ENCODE data around the gene CLCN4.

The CLCN4 gene

DNA sequence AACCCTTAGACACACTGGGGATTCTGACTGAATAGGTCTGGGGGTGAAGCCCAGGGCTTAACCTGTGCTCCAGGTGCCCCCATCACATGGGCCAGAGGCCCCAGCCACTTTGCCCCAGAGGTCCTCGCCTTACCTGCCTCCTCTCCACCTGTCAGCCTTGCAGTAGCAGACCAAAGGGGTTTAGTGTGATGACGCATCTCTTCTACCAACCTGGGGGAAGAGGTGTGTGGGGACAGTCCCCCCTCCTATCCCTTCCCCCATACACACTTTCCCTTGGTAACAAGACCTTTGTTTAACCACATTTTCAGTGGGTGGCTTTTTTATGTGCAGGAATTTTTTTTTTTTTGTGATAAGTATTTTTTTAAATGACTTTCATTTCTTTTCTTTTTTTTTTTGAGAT, 6.3 kb downstream of the CLCN4 start:
- no peak for DNase-seq (ENCODE audit: low read depth, low spot score)
- no peak overlapping the region for H3K4me3 ChIP-seq (ENCODE audit: low read length)

DNA sequence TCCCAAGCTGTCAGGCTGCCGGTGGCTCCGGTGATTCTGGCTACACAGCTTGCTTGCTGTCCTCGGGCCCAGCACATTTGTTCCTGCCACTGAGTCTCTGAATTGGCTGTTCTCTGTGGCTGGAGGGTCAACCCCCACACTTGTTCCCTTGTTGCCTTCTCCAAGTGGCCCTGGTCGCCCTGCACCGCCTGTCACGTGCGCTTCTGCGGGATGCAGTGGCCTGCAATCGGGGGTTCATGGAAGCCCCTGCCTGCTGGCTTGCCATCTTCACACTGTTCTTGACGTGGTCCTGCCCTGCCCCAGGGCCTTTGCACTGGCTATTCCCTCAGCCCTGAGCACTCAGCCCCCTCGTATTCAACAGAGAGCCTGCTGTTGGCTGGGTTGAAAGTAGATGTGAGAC, 8.1 kb downstream of the CLCN4 start:
- H3K4me3 ChIP-seq (ENCODE audit: low read length): no peak overlapping the region
- DNase-seq (ENCODE audit: low read depth, low spot score): no peak

DNA sequence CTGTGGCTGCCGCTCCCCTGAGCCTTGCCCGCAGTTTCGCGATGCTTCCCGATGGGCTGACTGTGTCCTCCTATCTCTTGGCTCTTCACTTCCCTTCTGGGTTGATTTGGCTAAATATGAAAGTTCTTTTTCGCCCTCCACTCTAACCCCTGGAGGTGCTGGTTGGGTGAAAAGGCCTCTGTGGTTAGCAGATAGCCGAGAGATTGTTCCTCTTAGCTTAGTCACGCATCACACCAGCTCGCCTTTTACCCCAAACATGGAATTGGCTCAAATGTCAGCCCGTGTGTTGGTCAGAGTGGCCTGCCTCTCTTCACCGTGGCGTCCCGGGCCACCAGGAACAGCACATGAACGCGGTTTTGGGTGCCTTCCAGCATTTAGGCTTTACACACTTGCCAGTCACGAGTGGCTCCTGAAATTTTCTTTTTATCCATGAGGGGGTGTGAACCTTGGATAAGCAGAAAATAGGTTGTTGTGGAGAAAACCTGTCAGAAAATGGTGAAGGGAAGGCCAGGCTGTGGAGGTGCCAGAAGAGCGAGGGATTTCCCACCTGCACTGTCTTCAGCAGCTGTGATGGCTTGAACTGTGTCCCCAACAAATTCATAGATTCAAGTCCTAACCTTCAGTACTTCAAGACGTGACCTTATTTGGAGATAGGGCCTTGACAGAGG, 8.9 kb downstream of the CLCN4 start:
- H3K4me3 ChIP-seq (ENCODE audit: low read length): no peak overlapping the region
- no peak for DNase-seq (ENCODE audit: low read depth, low spot score)

DNA sequence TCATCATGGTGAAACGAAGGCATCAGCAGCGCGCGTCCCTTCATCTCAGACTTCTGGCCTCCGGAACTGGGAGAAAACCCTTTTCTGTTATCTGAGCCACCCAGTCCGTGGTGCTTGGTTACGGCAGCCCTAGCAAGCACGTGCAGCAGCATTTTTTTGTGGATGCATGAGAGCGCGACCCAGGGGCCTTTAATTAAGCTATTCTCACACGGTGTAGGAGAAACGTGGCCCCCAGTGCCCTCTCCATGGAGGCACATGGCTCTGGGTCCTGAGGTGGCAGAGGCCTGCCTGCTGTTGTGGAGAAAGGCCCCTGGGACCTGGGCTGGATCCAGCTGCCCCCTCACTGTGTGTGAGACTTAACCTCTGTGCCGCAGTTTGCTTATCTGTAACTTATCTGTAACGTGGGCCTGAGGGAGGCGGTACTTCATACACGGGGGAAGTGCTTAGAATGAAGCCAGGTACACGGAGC, 9.5 kb downstream of the CLCN4 start:
- H3K4me3 ChIP-seq (ENCODE audit: low read length): no peak overlapping the region
- no peak for DNase-seq (ENCODE audit: low read depth, low spot score)

DNA sequence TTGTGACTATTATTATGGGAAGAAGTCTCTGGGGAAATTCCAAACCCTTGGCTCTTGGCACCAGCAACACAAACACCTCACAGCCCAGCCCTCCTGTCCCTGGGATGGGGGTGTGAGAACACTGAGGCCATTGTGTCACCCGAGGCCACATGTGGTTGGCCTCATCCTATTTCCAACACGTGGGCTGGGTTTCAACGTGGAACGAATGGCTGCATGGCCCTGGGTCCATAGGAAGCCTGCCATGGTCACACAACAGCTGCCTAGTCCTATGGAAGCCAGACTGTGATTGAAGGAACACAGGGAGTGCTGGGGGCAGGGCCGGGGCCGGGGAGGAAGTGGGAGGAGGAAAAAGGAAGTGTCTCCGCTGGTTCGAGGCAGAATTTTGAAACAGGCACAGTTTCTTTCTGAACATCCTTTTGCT, 10.0 kb downstream of the CLCN4 start:
- DNase-seq (ENCODE audit: low read depth, low spot score): no peak
- H3K4me3 ChIP-seq (ENCODE audit: low read length): no peak overlapping the region

DNA sequence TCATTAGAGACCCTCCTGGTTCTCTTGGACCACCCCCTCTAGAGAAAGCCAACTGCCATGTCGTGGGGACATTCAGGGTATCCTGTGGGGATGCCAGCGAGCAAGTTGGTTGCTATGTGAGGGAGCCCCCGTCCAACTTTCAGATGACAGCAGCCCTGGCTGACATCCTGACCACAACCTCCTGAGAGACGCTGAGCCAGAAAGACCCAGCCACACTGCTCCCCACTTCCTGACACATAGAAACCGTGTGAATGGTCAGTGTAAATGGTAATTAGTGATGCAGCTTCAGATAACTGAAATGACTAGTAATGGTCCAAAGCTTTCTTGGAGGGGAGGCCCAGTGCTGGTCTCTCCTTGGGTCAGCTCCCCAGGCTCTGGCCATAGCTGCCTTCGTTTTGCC, 10.8 kb downstream of the CLCN4 start:
- no peak for DNase-seq (ENCODE audit: low read depth, low spot score)
- no peak overlapping the region for H3K4me3 ChIP-seq (ENCODE audit: low read length)

DNA sequence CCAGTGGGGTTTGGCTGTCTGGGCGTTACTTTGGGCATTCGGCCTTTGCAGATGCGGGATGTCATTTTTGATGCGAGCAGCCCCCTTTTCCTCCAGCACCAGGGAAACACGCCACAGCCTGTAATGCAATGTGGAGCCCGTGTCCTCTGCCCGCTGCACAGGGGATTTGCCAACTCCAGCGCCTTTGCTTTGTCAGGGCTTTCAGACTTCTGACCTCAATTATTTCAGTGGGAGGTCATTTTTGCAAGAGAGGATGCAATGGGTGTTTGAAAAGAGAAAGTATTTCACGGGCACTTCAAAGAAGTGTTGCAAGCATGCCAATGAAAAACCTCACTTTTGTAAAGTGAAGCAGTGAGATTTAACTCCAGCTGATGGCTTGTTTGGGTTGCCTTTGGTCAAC, 11.5 kb downstream of the CLCN4 start:
- H3K4me3 ChIP-seq (ENCODE audit: low read length): no peak overlapping the region
- DNase-seq (ENCODE audit: low read depth, low spot score): no peak

DNA sequence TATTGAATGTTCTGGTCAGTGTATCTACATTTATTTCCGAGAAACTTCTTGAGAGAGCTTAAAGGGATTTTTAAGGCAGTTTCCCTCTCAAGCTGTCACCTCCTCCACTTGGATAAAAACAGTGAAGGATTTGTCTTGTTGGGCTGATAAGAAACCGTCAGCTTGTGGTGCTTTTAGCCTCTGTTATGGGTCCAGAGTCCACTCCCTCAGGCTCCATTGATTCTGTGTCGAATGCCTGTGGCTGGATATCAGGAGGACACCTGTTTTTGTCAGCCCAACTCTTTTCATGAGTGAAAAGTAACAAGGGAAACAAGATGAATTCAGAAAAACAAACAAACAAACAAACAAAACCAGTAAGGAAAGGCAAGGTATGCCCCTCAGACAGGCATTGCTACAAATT, 12.4 kb downstream of the CLCN4 start:
- DNase-seq (ENCODE audit: low read depth, low spot score): no peak
- no peak overlapping the region for H3K4me3 ChIP-seq (ENCODE audit: low read length)

DNA sequence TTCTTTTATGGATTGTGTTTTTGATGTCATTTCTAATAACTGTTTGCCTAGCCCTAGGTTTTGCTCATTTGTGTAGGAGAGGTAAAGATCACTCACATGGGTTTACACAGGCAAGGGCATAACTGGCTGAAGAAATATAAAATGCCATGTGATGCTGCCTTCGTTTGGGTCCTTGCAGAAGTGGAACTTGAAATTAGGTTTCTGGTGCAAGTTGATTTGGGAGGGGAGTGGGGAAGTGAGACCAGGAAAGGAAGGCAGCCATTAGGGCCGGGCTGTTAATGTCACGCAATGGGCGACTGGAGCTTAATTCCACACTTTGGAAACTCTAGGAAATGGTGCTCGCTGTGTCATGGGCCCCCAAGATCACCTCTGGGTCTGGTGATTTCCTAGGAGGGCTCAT, 14.5 kb downstream of the CLCN4 start:
- no peak for DNase-seq (ENCODE audit: low read depth, low spot score)
- no peak overlapping the region for H3K4me3 ChIP-seq (ENCODE audit: low read length)

DNA sequence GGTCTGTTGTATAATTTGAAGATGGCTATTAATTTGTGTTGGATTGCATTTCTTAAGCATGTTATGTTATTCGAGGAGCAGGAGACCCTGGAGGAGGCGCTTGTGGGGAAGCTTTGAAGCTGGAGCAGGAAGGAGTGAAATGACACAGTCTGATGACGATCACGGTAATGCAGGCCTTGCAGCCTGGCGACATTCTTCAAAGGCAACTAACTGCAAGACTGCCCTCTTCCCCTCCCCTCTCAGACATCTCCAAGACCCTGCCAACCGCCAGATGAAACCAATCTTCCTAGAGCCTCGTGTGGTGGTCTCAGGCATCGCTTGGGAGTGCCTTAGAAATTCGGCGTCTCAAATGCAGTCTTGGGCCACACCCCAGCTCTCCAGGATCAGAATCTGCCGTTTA, 16.1 kb downstream of the CLCN4 start:
- no peak overlapping the region for H3K4me3 ChIP-seq (ENCODE audit: low read length)
- no peak for DNase-seq (ENCODE audit: low read depth, low spot score)

DNA sequence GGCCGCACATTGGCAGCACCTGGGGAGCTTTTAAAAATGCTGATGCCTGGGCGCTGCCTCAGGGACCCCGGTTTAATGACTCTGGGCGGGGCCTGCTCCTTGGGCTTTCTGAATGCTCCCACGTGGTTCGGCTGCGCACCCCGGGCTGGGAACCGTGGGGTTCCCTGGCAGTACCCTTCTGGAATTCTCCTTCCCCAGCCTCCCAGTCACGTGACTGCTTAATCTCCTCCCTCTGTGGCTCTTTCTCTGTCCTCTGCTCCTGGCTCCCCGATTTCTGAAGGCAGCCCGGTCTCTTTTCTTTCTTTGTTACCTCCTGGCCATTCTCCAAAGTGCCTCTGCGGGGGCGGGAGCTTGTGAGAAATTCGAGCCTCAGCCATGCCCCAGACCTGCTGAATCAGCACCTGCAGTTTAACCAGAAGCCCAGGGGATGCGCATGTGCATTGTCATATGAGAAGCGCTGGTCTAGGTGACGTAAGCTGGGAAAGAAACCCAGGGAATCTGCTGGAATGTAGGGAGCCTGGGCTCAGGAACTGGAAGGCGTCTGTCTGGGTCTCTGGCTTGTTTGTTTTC, 16.6 kb downstream of the CLCN4 start:
- H3K4me3 ChIP-seq (ENCODE audit: low read length): no peak overlapping the region
- DNase-seq (ENCODE audit: low read depth, low spot score): no peak

DNA sequence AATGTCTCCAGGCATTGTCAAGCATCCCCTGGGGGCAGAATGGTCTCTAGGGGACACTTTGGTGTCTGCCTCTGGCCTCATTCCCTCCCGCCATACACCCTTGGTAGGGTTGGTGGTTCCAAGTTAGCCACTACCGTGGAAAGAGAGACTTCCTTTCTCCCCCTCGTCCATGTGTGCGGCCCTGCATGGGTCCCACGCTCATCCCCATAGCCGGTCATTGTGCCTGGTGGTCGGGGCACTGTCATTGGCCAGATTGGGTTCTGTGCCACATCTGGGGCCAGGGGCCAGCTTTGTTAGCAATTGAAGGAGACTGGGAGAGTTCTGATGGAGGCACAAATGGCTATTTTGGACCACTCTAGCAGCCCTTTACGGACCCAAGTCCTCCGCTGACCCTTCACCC, 17.3 kb downstream of the CLCN4 start:
- DNase-seq (ENCODE audit: low read depth, low spot score): no peak
- H3K4me3 ChIP-seq (ENCODE audit: low read length): no peak overlapping the region

DNA sequence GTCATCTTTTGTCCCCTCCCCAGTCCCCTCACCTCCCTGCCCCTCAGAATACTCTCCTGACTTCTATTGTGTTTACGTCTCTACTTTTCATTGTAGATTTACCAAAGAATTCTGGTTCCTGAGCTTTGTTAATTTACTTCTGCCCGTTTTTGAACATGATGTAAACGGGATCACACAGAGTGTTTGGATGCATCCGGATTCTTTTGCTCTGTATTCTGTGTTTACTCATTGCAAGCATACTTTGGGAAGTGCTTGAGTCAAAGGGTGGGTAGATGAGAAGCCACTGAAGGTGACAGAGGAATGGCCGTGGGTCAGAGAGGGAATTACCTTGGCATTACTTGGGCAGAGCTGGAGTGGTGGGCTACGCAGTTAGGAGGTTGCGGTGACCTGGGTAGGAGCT, 18.0 kb downstream of the CLCN4 start:
- no peak overlapping the region for H3K4me3 ChIP-seq (ENCODE audit: low read length)
- no peak for DNase-seq (ENCODE audit: low read depth, low spot score)

DNA sequence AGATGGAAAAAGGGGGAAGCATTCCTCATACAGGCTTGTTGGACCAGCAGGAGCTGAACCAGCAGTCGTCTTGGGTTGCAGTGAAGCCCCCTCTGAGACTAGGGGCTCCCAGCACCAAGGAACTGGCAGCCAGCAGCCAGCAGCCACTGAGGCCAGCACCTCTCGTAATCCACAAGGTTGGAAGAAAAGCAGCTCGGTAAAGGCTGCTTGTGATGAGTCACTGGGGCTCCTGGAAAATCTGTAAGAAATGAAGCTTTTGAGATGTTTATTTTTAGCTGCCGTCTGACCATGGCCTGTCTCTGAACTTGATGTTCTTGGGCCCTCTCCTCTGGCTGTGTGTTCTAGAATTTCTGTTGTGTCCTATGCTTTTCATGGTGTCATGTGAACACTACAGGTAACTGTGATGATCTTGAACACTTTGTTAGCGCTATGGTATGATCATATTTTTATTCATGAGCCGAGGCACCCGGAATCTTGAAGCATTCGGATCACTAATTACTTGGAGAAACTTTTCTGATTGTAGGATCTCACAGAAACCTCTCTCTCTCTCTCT, 18.6 kb downstream of the CLCN4 start:
- H3K4me3 ChIP-seq (ENCODE audit: low read length): no peak overlapping the region
- DNase-seq (ENCODE audit: low read depth, low spot score): no peak

DNA sequence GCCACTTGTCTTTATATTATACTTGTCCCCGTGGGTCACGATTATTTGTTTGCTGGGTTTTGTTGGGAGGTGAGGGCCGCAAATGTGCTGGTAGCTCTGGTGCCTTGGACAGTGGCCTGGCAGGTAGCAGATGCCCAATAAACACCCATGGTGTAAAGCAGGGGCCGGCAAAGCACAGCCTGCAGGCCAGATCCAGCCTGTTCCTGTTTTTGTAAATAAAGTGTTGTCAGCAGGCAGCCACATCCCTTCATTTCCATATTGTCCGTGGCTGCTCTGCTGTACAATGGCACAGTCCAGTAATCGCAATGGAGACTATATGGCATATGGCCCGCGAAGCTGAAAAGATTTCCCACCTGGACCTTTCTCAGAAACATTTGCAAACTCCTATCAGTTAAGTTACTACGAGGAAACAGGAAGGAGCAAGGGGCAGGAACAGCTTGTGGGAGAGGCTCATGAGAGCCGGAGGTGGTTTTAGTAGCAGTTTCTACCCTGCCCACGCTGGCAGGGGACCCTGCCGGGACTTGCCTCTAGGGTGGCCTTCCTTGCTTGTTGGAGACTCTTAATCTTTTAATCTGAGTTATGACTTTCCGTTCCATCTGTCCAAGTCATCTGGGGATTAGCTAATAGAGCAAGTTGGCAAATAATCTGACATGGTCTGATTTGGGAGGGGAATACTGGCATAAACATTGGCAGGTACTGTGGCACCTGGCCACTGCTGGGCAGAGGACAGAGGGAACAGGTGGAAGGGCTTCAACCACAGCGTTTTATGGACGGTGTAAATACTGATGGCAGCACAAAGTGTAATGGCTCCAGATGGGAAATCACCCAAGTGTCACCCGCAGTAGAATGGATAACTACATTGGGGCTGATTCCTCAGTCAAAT, 19.6 kb downstream of the CLCN4 start:
- DNase-seq (ENCODE audit: low read depth, low spot score): no peak
- no peak overlapping the region for H3K4me3 ChIP-seq (ENCODE audit: low read length)

DNA sequence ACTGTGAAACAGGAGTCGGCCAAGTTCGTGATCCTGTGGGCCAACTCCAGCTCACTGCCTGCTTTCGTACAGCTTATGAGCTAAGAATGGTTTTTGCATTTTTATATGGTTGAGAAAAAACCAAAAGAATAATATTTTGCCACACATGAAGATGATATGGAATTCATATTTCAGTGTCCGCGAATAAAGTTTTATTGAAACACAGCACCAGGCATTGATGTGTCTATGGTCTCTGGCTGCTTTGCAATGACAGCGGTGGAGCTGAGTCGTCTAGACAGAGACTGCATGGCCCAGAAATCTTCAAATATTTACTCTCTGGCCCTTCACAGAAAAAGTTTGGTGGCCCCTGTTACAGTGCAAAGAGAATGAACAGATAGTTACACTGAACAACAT, 20.2 kb downstream of the CLCN4 start:
- no peak overlapping the region for H3K4me3 ChIP-seq (ENCODE audit: low read length)
- DNase-seq (ENCODE audit: low read depth, low spot score): no peak

DNA sequence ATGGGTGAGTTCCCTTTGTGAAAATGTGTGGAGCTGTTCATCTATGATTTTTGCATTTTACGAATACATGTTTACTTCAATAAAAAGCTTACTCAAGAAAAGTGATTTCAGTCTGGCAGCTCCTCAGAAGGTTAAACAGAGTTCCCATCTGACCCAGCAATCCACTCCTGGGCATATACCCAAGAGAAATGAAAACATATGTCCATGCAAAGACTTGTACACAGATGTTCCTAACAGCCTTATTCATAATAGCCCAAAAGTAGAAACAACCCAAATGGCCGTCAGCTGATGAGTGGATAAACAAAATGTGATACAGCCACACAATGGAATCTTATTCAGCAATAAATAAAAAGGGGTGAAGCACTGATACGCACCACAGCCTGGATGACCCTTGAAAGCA, 20.8 kb downstream of the CLCN4 start:
- no peak overlapping the region for H3K4me3 ChIP-seq (ENCODE audit: low read length)
- no peak for DNase-seq (ENCODE audit: low read depth, low spot score)

DNA sequence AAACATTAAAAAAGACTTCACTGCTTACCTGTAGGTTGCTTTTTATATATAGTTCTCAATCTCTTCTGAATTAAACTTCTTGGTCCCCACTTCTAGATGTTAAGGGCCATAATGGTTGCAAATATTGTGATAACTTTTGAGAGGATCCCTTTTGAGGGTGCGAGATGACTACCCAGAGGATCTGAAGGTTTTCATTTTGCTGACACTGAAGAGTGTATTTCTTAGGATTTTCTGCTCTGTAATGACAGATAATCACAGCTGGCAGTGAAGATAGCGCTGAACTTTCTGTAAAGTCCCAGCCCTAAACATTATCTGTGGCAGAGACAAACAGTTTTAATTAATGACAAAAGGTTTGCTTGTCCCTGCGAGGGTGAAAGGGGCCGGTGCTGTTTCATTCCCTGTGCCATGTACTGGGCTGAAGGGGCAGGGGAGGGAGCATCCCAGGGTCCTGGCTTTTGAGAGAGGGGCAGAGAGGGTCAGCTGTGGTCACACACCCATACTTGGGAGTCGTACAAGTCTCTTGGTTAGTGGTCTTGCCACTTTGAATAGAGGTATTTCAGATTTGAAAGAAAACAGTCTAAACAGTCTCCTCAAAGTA, 22.2 kb downstream of the CLCN4 start:
- no peak overlapping the region for H3K4me3 ChIP-seq (ENCODE audit: low read length)
- DNase-seq (ENCODE audit: low read depth, low spot score): no peak

DNA sequence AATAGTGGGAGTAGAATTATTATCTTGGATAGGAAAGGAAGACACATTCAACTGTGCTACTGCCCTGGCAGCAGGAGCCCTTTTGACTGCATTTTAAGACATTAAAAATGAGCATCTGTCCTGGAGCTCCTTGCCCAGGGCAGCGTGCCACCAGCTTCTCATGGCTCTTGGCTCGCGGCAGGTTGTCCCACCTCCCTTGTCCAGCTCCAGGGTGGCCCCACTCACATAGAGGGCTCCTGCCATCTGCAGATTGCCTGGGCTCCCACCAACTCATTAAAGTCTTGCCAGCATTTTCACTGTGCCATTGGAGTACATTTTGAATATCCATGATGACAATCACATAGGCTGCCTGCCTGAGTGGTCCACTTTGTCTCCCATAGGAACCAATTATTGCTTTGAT, 27.0 kb downstream of the CLCN4 start:
- DNase-seq (ENCODE audit: low read depth, low spot score): no peak
- no peak overlapping the region for H3K4me3 ChIP-seq (ENCODE audit: low read length)

DNA sequence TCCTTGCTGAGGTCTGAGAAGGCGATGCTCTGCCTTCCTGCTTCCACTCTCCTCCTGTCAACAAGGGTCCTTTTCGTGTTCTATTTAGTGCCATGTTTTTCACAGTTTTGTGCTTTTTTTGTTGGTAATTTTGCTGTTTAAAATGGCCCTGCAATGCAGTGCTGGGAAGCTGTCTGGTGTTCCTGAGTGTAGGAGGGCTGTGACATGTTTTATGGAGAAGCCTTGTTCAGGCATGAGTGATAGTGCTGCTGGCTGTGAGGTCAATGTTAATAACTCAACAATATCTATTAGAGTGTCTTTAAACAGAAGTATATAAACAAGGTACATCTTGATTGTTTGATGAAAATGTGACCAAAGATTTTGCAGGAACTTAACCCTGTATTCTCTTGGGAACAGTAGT, 27.6 kb downstream of the CLCN4 start:
- no peak for DNase-seq (ENCODE audit: low read depth, low spot score)
- H3K4me3 ChIP-seq (ENCODE audit: low read length): no peak overlapping the region
